Left ventricle myocardium inferior (tissue), 1 donor: ENCODE results near the gene AP3B1. TPM values are rescaled to one million over a fixed set of nuclear protein-coding genes. Genes with fewer than 3 reads are reported as not detected.

Source experiments
- DNase-seq: peaks from one replicate; pipeline ENCODE4 v3.0.0-alpha.2; 2020
- H3K27ac ChIP-seq: fragments of 200-600 bp; replicated peaks from 2 replicates; pipeline ENCODE4 v1.8.0; 2021
- H3K27me3 ChIP-seq: fragments of 200-600 bp; 2 replicates; pipeline ENCODE4 v1.8.0; 2021; ENCODE audit warnings: low read depth
- H3K36me3 ChIP-seq: fragments of 200-600 bp; 2 replicates; pipeline ENCODE4 v1.8.0; 2021
- H3K4me1 ChIP-seq: fragments of 200-600 bp; 2 replicates; pipeline ENCODE4 v1.8.0; 2021
- H3K4me3 ChIP-seq: fragments of 200-600 bp; 2 replicates; pipeline ENCODE4 v1.8.0; 2021; ENCODE audit warnings: mild to moderate bottlenecking, moderate library complexity
- H3K9me3 ChIP-seq: fragments of 200-600 bp; replicated peaks from 2 replicates; pipeline ENCODE4 v1.8.0; 2021
- CTCF ChIP-seq: fragments of 200-600 bp; IDR thresholded peaks from 2 replicates; pipeline ENCODE4 v1.8.0; 2021; ENCODE audit warnings: antibody characterized with exemption, mild to moderate bottlenecking, borderline replicate concordance
- intact Hi-C: fragments of 100-400 bp; cut with micrococcal nuclease; formaldehyde crosslinking; loops from one replicate; pipeline ENCODE4 v1.11.0; 2022
- total RNA-seq: library from RNA; stranded (reverse); fragmentation: NEBNext Ultra II Directional; extraction: Animal tissue kit (Norgen Biotek cat#: 25700); gene quantifications from one replicate; pipeline ENCODE4 v1.2.1, GENCODE V29; 2021
- donor health status: DM: no; HTN: yes; CAD: no; lungs with severe emphysema.

AP3B1 gene
- total RNA-seq, 1 donor from 2014 or later, result 22.0 TPM

GRCh38 chr5:78280261-78280660 lies 14.2 kb downstream of the AP3B1 start:
- Histone ChIP-seq H3K4me3 (no peak overlapping the region), H3K36me3 (no peaks in the 10 kb centered on the region), H3K9me3 (no peaks in the 10 kb centered on the region), H3K27ac (no peak overlapping the region), H3K4me1 (peaks cover 10% of the 10 kb centered on the region), H3K27me3 (no peaks in the 10 kb centered on the region)
- intact Hi-C loops, result no loop called here
- no peak for DNase-seq
- no peak for TF ChIP-seq CTCF

GRCh38 chr5:78279194-78279593 lies 15.3 kb downstream of the AP3B1 start:
- H3K27ac ChIP-seq, result no peak overlapping the region
- H3K4me1 ChIP-seq, result peaks cover 10% of the 10 kb centered on the region
- no peak for DNase-seq
- TF ChIP-seq CTCF, result no peak
- no peaks in the 10 kb centered on the region for H3K9me3 ChIP-seq
- no peaks in the 10 kb centered on the region for H3K27me3 ChIP-seq
- H3K36me3 ChIP-seq, result no peaks in the 10 kb centered on the region
- intact Hi-C loops, result no loop called here
- no peak overlapping the region for H3K4me3 ChIP-seq

- TF ChIP-seq CTCF, result no peak
- intact Hi-C loops, result no loop called here
These were observed 16.8 kb downstream of the AP3B1 start for GRCh38 chr5:78277715-78278114.

GRCh38 chr5:78275998-78276543 lies 18.4 kb downstream of the AP3B1 start:
- no peaks in the 10 kb centered on the region for H3K36me3 ChIP-seq
- no peak for DNase-seq
- no peaks in the 10 kb centered on the region for H3K27me3 ChIP-seq
- no peak overlapping the region for H3K4me3 ChIP-seq
- H3K4me1 ChIP-seq, result peaks cover 21% of the 10 kb centered on the region
- TF ChIP-seq CTCF, result no peak
- intact Hi-C loops, result no loop called here
- no peak overlapping the region for H3K27ac ChIP-seq
- H3K9me3 ChIP-seq, result no peaks in the 10 kb centered on the region

More at GRCh38 chr5:78277715-78278114, 16.8 kb downstream of the AP3B1 start:
- Histone ChIP-seq H3K4me3 (no peak overlapping the region), H3K36me3 (no peaks in the 10 kb centered on the region), H3K4me1 (peaks cover 21% of the 10 kb centered on the region), H3K27ac (no peak overlapping the region), H3K9me3 (no peaks in the 10 kb centered on the region), H3K27me3 (no peaks in the 10 kb centered on the region)
- DNase-seq, result no peak

GRCh38 chr5:78274540-78275197 lies 19.8 kb downstream of the AP3B1 start:
- H3K4me1 ChIP-seq, result peaks cover 11% of the 10 kb centered on the region
- no peak for DNase-seq
- H3K9me3 ChIP-seq, result no peaks in the 10 kb centered on the region
- H3K36me3 ChIP-seq, result no peaks in the 10 kb centered on the region
- no peaks in the 10 kb centered on the region for H3K27me3 ChIP-seq
- intact Hi-C loops, result no loop called here
- TF ChIP-seq CTCF, result no peak
- no peak overlapping the region for H3K4me3 ChIP-seq
- no peak overlapping the region for H3K27ac ChIP-seq
